GM19395 (cell line): Measurements from ENCODE around the gene ETNK1.

Experiments used
- ATAC-seq: cut with Tn5 transposase; IDR thresholded peaks from one replicate; pipeline ENCODE4 v1.9.1; 2021; ENCODE audit warnings: mild to moderate bottlenecking, moderate library complexity; ENCODE audit not compliant: unreplicated experiment

ETNK1 gene

DNA sequence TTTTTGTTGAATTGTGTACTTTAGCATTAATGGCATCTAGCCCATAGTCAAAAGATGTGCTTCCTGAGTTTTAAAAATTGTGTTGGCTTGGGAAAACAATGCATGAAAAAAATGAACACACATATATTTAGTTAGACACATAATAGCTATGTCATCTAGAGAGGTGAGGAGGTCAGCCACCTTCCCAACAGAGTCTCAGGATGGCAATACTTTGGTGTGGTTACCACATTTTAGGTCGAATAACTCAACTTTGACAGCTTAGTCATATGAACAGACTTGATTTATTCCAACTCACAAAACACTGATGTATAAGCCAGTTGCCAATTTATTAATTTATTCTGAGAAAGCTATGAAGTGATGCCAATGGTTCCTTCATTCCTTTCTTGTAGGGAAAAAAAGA is 114.0 kb downstream of the ETNK1 start:
- ATAC-seq: no peak
